Central memory CD8-positive, alpha-beta T cell (primary cell): ENCODE results near the gene TTI1.

Source experiments
- ATAC-seq: fragments of 150-1000 bp; cut with Tn5 transposase; replicated peaks from 2 replicates; pipeline ENCODE4 v1.10.0; 2022; ENCODE audit warnings: mild to moderate bottlenecking, moderate FRiP score, moderate number of reproducible peaks; ENCODE audit not compliant: poor library complexity, severe bottlenecking; ENCODE audit errors: extremely low read depth
- DNase-seq, 2 donors: peaks; one replicate each; pipeline ENCODE4 v3.0.0; 2021; ENCODE audit warnings: low spot score in 2 of 2
- H3K27ac Mint-ChIP-seq: one replicate; pipeline ENCODE4 v1.8.0; 2022; ENCODE audit warnings: low read depth, mild to moderate bottlenecking, moderate library complexity, mixed read lengths
- H3K27me3 Mint-ChIP-seq: one replicate; pipeline ENCODE4 v1.8.0; 2022; ENCODE audit warnings: mixed read lengths
- H3K36me3 Mint-ChIP-seq: one replicate; pipeline ENCODE4 v1.8.0; 2022; ENCODE audit warnings: mild to moderate bottlenecking, moderate library complexity, mixed read lengths; ENCODE audit not compliant: insufficient read depth
- H3K4me1 Mint-ChIP-seq: one replicate; pipeline ENCODE4 v1.8.0; 2022; ENCODE audit warnings: mixed read lengths
- H3K4me3 Mint-ChIP-seq: one replicate; pipeline ENCODE4 v1.8.0; 2022; ENCODE audit warnings: mild to moderate bottlenecking, moderate library complexity, mixed read lengths
- H3K9me3 Mint-ChIP-seq: one replicate; pipeline ENCODE4 v1.8.0; 2022; ENCODE audit warnings: mixed read lengths

Gene TTI1

DNA sequence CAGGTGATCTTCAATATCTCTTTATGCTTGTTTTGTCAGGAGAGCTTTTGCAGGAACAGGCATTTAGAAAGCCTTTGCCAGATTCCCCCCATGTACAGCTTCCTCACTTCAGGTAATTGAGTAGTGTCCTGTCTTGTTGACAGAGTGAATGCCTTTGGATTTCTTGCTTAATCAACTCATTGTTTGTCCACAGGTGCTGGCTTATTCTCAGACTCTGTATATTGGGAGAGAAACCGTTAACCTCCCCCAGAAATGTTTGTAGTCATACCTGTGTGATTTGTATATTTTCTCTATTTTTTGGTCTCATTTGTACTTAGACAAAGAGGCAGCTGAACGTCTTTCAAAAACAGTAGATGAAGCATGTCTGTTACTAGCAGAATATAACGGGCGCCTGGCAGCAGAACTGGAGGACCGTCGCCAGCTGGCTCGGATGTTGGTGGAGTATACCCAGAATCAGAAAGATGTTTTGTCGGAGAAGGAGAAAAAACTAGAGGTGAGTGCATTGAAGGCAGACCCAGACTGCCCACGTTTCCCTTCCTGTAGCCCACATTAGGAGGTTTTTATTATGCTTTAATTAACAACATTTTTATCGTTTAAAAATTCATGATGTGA is 32.6 kb upstream of the TTI1 start:
- H3K4me3 Mint-ChIP-seq = no peak overlapping the region
- no peaks in the 10 kb centered on the region for H3K27me3 Mint-ChIP-seq
- no peak overlapping the region for H3K27ac Mint-ChIP-seq
- H3K36me3 Mint-ChIP-seq = peaks cover 49% of the 10 kb centered on the region
- H3K9me3 Mint-ChIP-seq = no peaks in the 10 kb centered on the region
- DNase-seq (no peak), ATAC-seq (no peak)
- no peaks in the 10 kb centered on the region for H3K4me1 Mint-ChIP-seq

DNA sequence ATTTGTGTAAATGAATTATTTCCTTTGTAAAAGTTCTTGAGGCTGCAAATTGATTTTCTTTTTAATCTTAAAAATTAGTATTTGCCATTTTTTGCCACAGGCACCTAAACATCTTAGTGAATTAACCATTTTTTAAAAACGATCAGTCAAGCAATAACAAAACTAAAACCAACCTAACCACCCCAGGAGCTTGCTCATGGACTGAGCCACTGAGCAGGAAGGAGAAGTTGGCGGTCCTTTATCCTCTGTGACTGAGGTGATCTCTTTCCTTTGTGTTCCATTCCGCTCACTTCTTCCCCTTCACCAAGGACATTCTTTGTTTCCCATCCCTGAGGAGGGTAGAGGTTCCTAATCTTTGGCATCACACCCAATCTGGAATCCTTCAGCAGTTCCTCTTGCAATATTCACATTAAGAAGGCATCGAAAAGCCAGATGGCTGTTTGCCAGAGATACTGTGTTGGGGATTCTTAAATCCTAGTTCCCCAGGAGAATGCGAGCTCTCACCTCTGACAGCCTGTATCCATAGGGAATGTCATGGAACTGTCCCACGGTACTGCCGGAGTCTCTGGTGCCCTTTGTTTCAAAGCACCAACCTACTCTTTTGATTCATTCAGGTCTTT is 30.8 kb upstream of the TTI1 start:
- Mint-ChIP-seq H3K27ac (no peak overlapping the region), H3K36me3 (peaks cover 54% of the 10 kb centered on the region), H3K4me1 (no peaks in the 10 kb centered on the region), H3K27me3 (no peaks in the 10 kb centered on the region), H3K4me3 (no peak overlapping the region), H3K9me3 (no peaks in the 10 kb centered on the region)
- DNase-seq (no peak), ATAC-seq (no peak)

DNA sequence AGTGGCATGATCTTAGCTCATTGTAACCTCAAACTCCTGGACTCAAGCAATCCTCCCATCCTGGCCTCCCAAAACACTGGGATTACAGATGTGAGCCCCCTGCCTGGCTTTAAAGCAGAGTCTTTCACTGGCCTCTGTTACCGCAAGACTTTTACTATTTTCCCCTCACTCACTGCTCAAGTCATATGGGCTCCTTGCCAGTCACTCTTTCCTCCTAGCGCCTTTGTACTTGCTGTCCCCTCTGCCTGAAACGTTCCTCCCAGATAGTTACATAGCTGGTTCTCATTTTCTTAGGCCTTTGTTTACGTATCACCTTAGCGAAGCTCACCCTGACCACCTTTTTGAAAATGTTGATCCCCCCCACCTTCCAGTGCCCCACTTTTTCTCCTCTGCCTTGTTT is 29.6 kb upstream of the TTI1 start:
- H3K36me3 Mint-ChIP-seq = peaks cover 49% of the 10 kb centered on the region
- DNase-seq (no peak), ATAC-seq (no peak)
- H3K27ac Mint-ChIP-seq = no peak overlapping the region
- H3K4me1 Mint-ChIP-seq = no peaks in the 10 kb centered on the region
- H3K9me3 Mint-ChIP-seq = no peaks in the 10 kb centered on the region
- no peak overlapping the region for H3K4me3 Mint-ChIP-seq
- no peaks in the 10 kb centered on the region for H3K27me3 Mint-ChIP-seq

- Mint-ChIP-seq H3K9me3 (no peaks in the 10 kb centered on the region), H3K4me1 (no peaks in the 10 kb centered on the region), H3K27me3 (no peaks in the 10 kb centered on the region), H3K36me3 (peaks cover 32% of the 10 kb centered on the region), H3K4me3 (no peak overlapping the region), H3K27ac (no peak overlapping the region)
- ATAC-seq = no peak
- no peak for DNase-seq
These were observed 27.9 kb upstream of the TTI1 start for GRCh38 chr20:38061109-38061508.

DNA sequence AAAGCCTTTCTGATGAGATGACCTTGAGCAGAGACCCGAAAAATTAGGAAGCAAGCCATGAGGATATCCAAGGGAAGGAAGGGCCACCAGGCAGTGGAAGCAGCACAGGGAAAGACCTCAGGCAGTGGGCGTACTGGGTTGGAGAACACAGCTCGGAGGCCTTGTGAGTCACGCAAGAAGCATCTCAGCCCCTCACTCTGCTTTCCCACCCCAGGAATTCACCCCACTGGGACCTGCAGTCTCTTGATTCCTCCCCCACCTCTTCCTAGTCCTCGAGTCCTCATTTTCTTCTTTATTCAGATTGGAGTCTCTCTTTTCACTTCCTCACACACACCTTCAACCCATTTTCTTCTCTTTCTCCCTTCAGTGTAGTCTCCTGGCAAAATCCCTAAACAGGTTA is 27.3 kb upstream of the TTI1 start:
- no peak for DNase-seq
- peaks cover 1% of the 10 kb centered on the region for H3K4me1 Mint-ChIP-seq
- no peak for ATAC-seq
- peaks cover 26% of the 10 kb centered on the region for H3K36me3 Mint-ChIP-seq
- H3K27ac Mint-ChIP-seq = no peak overlapping the region
- no peaks in the 10 kb centered on the region for H3K9me3 Mint-ChIP-seq
- H3K4me3 Mint-ChIP-seq = no peak overlapping the region
- no peaks in the 10 kb centered on the region for H3K27me3 Mint-ChIP-seq

DNA sequence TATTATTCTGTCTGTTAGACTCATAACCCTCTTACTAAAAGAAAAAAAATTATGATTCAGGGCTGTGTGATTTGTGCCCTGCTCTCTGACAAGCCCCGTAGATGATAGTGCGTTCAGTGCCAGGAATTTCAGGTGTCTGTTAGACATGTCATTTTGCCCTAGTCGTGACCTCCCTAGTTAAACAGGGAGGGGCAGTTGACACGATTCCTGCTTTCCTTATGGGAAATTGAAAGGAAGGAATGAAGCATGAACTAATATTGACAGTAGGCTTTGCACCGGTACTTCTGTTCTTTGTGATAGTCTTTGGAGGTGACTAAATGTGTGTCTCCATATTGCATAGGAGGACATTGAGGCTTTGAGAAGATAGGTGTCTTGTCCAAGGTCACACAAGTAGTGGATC is 26.6 kb upstream of the TTI1 start:
- peaks cover 5% of the 10 kb centered on the region for H3K4me1 Mint-ChIP-seq
- H3K4me3 Mint-ChIP-seq = no peak overlapping the region
- no peaks in the 10 kb centered on the region for H3K27me3 Mint-ChIP-seq
- DNase-seq (no peak), ATAC-seq (no peak)
- no peak overlapping the region for H3K27ac Mint-ChIP-seq
- no peaks in the 10 kb centered on the region for H3K9me3 Mint-ChIP-seq
- peaks cover 29% of the 10 kb centered on the region for H3K36me3 Mint-ChIP-seq

GRCh38 chr20:38057351-38057972 is 24.2 kb upstream of the TTI1 start:
- Mint-ChIP-seq H3K4me3 (no peak overlapping the region), H3K27me3 (no peaks in the 10 kb centered on the region), H3K27ac (no peak overlapping the region), H3K4me1 (peaks cover 11% of the 10 kb centered on the region), H3K36me3 (peaks cover 26% of the 10 kb centered on the region), H3K9me3 (no peaks in the 10 kb centered on the region)
- peak; percentile 55 to 76 for DNase-seq
- ATAC-seq = peak; percentile 91

- H3K9me3 Mint-ChIP-seq = no peaks in the 10 kb centered on the region
- H3K4me3 Mint-ChIP-seq = no peak overlapping the region
- ATAC-seq (no peak), DNase-seq (no peak)
- peaks cover 33% of the 10 kb centered on the region for H3K36me3 Mint-ChIP-seq
- no peaks in the 10 kb centered on the region for H3K27me3 Mint-ChIP-seq
- H3K4me1 Mint-ChIP-seq = peaks cover 11% of the 10 kb centered on the region
- H3K27ac Mint-ChIP-seq = no peak overlapping the region
These were observed 22.6 kb upstream of the TTI1 start for GRCh38 chr20:38055848-38056247.

- H3K36me3 Mint-ChIP-seq = peaks cover 31% of the 10 kb centered on the region
- no peaks in the 10 kb centered on the region for H3K27me3 Mint-ChIP-seq
- no peak overlapping the region for H3K4me3 Mint-ChIP-seq
- DNase-seq (no peak), ATAC-seq (no peak)
- peaks cover 15% of the 10 kb centered on the region for H3K4me1 Mint-ChIP-seq
- H3K27ac Mint-ChIP-seq = no peak overlapping the region
- no peaks in the 10 kb centered on the region for H3K9me3 Mint-ChIP-seq
These were observed 22.0 kb upstream of the TTI1 start for GRCh38 chr20:38055294-38055693.

DNA sequence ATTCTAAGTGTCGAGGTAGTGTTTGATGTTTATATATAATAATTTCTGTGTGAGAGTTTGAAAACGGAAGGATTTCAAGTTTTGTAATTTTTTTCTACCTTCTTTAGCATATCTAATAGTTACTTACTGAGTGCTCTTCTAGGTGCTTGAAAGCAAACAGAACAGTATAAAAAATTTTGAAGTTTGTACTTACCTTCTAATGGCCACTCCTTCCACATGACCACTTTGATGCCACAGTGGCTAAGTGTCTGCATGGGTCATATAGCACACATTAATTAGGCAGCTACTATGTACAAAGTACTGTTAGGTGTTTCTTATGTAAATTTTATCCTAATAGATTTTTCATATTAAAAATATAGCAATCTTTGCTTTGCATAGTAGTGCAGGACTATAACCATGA is 21.4 kb upstream of the TTI1 start:
- Mint-ChIP-seq H3K4me1 (peaks cover 21% of the 10 kb centered on the region), H3K36me3 (peaks cover 31% of the 10 kb centered on the region), H3K4me3 (no peak overlapping the region), H3K9me3 (no peaks in the 10 kb centered on the region), H3K27me3 (no peaks in the 10 kb centered on the region), H3K27ac (no peak overlapping the region)
- DNase-seq (no peak), ATAC-seq (no peak)

DNA sequence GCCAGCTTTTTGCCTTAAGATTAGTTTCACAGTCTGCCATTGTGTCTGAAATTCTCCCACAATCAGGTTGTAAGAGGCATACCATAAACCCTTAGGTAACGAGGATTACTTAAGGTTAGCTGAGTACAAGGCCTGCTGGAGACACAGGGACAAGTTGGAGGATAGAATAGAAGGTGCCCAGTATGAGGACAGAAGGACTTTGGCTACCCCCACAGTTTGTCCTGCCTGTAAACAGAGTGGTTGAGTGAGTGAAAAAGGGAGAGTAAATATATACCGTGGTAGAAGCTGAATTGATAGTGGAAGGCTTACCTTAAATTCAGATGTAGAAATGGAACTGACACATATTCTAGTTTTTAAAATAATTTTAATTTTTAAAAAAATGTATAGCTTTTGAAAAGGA is 19.6 kb upstream of the TTI1 start:
- Mint-ChIP-seq H3K4me3 (no peak overlapping the region), H3K36me3 (peaks cover 31% of the 10 kb centered on the region), H3K4me1 (peaks cover 23% of the 10 kb centered on the region), H3K27me3 (no peaks in the 10 kb centered on the region), H3K27ac (no peak overlapping the region), H3K9me3 (no peaks in the 10 kb centered on the region)
- no peak for DNase-seq
- no peak for ATAC-seq

GRCh38 chr20:38050686-38051085 is 17.4 kb upstream of the TTI1 start:
- ATAC-seq (no peak), DNase-seq (no peak)
- Mint-ChIP-seq H3K4me1 (peaks cover 37% of the 10 kb centered on the region), H3K27ac (no peak overlapping the region), H3K27me3 (no peaks in the 10 kb centered on the region), H3K9me3 (no peaks in the 10 kb centered on the region), H3K36me3 (peaks cover 39% of the 10 kb centered on the region), H3K4me3 (no peak overlapping the region)

DNA sequence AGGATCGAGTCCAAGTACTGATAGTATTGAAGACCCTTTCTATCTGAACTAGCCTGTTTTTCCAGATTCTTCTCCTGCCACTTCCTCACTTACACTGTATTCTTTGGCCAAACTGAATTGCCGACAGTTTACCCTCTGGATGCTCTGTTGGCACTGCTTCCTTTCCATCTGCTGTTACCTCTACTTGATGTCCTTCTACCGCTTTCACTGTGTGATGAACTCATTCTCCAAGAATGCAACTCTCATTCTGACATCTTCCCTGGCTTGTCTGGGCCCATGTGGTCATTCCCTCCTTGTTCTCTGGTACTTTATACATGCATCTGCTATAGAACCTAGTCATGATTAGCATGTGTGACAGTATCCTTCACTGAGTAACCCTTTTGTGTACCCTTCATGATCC is 16.5 kb upstream of the TTI1 start:
- Mint-ChIP-seq H3K4me1 (peaks cover 32% of the 10 kb centered on the region), H3K27ac (peak overlapping the region; percentile 0), H3K9me3 (no peaks in the 10 kb centered on the region), H3K36me3 (peaks cover 36% of the 10 kb centered on the region), H3K4me3 (no peak overlapping the region), H3K27me3 (no peaks in the 10 kb centered on the region)
- no peak for ATAC-seq
- no peak for DNase-seq
